OCI-LY3 (cell line): ENCODE results near the gene S100A5.
"Not testable (repeated sequence)": the region's sequence is repeated elsewhere in the genome, so short reads cannot be mapped to it uniquely, and the experiment has no call there.

Experiments
- CTCF ChIP-seq: fragments of 200-600, 300-600 bp; sonication (generic); IDR thresholded peaks from 2 replicates; pipeline ENCODE4 v1.5.1; 2014; ENCODE audit warnings: antibody characterized with exemption, low read length, low read depth
- EZH2phosphoT487 ChIP-seq: fragments of 200-600 bp; shearing (Covaris generic); IDR thresholded peaks from 2 replicates; pipeline ENCODE4 v1.6.1; 2018; ENCODE audit warnings: antibody characterized with exemption, mixed run types, low read depth

DNA sequence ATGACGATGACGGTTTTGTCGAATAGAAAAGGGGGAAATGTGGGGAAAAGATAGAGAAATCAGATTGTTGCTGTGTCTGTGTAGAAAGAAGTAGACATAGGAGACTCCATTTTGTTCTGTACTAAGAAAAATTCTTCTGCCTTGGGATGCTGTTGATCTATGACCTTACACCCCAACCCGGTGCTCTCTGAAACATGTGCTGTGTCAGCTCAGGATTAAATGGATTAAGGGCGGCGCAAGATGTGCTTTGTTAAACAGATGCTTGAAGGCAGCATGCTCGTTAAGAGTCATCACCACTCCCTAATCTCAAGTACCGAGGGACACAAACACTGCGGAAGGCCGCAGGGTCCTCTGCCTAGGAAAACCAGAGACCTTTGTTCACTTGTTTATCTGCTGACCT lies 34.8 kb upstream of the S100A5 start:
- not testable (repeated sequence) for TF ChIP-seq CTCF, EZH2phosphoT487
